ENCODE results near the gene RORB. TPM values are rescaled to one million over a fixed set of nuclear protein-coding genes. Genes with fewer than 3 reads are reported as not detected.

The RORB gene
- polyA plus RNA-seq, 1 experiment, result not detected

DNA sequence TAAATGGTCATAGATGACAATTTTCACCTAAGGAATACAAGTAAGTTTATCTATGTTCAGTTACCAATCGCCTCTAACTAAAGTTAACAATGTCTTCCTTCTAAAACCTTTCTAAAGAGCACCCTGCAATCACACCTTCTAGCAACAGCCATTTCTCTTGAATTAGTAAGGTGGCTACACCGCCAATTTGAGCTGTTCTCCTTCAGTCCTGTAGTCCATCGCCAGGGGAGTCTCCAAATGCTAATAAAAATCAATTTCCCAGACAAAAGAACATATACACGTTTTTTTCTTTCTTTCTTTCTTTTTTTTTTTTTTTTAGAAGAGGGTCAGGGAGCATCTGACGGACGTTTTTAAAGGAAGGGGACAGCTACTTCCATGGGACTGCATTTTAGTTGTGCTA is 729 bp upstream of the RORB start:
- ChIA-PET POLR2A (no interaction called here), CTCF (no interaction called here)
- peaks cover 27% of the 10 kb centered on the region for H3K27me3 ChIP-seq (ENCODE audit: control insufficient read depth, insufficient read depth, low read length)
- H3K4me3 ChIP-seq (ENCODE audit: low read depth, low read length), result no peak overlapping the region
- TF ChIP-seq CTCF (IDR thresholded peaks at IDR 0.05; ENCODE audit: insufficient read depth, low read depth, low read length), result no peak
- no peak for DNase-seq (ENCODE audit: low read depth)
- no peaks in the 10 kb centered on the region for H3K36me3 ChIP-seq (ENCODE audit: control insufficient read depth, insufficient read depth, low read length)

GRCh38 chr9:74497748-74498620 is 849 bp downstream of the RORB start:
- Histone ChIP-seq H3K36me3 (ENCODE audit: control insufficient read depth, insufficient read depth, low read length) (no peaks in the 10 kb centered on the region), H3K27me3 (ENCODE audit: control insufficient read depth, insufficient read depth, low read length) (peaks cover 27% of the 10 kb centered on the region), H3K4me3 (ENCODE audit: low read depth, low read length) (peak overlapping the region; percentile 41)
- ChIA-PET CTCF (no interaction called here), POLR2A (no interaction called here)
- no peak for TF ChIP-seq CTCF (IDR thresholded peaks at IDR 0.05; ENCODE audit: insufficient read depth, low read depth, low read length)
- no peak for DNase-seq (ENCODE audit: low read depth)

GRCh38 chr9:74498621-74499095 is 1.5 kb downstream of the RORB start:
- no peak for DNase-seq (ENCODE audit: low read depth)
- POLR2A ChIA-PET, result no interaction called here
- peak overlapping the region; percentile 41; the same call in 1 of the 2 replicates for H3K4me3 ChIP-seq (ENCODE audit: low read depth, low read length)
- H3K27me3 ChIP-seq (ENCODE audit: control insufficient read depth, insufficient read depth, low read length), result peaks cover 27% of the 10 kb centered on the region
- no peak for TF ChIP-seq CTCF (IDR thresholded peaks at IDR 0.05; ENCODE audit: insufficient read depth, low read depth, low read length)
- CTCF ChIA-PET, result no interaction called here
- no peaks in the 10 kb centered on the region for H3K36me3 ChIP-seq (ENCODE audit: control insufficient read depth, insufficient read depth, low read length)

DNA sequence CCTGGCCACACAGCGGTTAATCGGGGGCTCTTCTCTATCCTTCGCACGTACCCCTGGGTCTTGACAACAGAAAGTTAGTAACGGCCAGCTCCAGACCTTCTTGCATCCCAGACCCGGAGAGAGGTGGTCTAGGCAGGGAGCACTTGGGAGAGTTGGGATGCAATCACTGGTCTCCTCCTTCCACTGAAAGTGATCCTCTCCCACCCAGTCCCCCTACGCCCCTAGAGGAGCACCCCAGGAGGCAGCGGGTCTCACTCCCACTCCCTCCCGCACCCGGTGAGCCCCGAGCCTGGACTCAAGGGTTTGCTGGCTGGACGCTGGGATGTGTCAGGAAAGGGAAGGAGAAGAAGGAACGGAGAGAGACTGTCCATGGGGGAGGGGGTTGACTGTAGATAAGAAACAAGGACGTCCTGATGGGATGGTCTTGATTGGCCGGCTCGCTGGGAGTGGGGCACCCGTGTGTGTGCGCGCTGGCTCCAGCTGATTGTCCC is 2.0 kb downstream of the RORB start:
- TF ChIP-seq CTCF (IDR thresholded peaks at IDR 0.05; ENCODE audit: insufficient read depth, low read depth, low read length), result no peak
- CTCF ChIA-PET, result interaction anchor here (0.8 kb wide), 1 partner anchor 11 kb away, joined by 4 read pairs; no protein-coding TSS in a partner anchor
- POLR2A ChIA-PET, result no interaction called here
- Histone ChIP-seq H3K27me3 (ENCODE audit: control insufficient read depth, insufficient read depth, low read length) (peaks cover 27% of the 10 kb centered on the region), H3K4me3 (ENCODE audit: low read depth, low read length) (no peak overlapping the region), H3K36me3 (ENCODE audit: control insufficient read depth, insufficient read depth, low read length) (no peaks in the 10 kb centered on the region)
- no peak for DNase-seq (ENCODE audit: low read depth)

DNA sequence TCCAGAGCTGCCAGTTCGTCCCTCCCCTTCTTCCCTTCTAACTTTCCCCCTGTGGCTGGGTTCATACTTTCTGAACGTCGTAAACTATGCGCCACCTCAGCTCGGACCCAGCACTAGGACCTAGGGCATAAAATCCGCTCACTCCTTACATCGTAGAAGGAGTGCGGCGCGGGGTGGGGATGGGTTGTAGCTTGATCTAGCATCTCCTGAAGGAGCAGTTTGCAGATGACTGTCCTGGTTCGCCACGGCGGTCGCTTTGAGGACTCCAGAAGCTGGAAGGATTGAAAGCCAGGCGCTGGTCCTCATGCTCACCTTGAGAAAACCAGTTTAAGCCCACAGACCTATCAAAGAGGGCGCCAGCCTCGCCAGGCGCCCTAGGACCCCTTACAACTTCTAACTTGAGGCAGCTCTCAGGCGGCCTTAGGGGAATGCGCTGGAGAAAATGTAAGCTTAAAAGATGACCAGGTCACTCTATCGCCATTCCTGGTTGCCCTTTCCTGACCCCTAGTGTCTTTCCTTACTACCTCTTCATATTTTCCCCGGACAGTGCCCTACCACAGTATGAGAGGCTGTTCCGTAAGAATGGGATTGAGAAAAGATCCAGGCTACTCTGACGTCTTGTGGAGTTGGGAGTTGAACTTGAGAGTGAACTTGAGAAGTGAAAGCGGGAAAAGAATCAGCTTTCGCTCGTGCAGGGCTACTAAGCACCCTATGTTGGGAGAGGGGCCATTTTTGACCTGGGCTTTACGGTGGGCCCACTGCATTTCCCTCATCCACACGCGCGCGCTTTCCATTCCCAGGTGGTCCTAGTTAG is 2.8 kb downstream of the RORB start:
- TF ChIP-seq CTCF (IDR thresholded peaks at IDR 0.05; ENCODE audit: insufficient read depth, low read depth, low read length), result no peak
- no peak for DNase-seq (ENCODE audit: low read depth)
- Histone ChIP-seq H3K4me3 (ENCODE audit: low read depth, low read length) (no peak overlapping the region), H3K27me3 (ENCODE audit: control insufficient read depth, insufficient read depth, low read length) (peaks cover 27% of the 10 kb centered on the region), H3K36me3 (ENCODE audit: control insufficient read depth, insufficient read depth, low read length) (no peaks in the 10 kb centered on the region)
- ChIA-PET CTCF (interaction anchor here (0.8 kb wide), 1 partner anchor 10 kb away, joined by 4 read pairs; no protein-coding TSS in a partner anchor), POLR2A (no interaction called here)

Data from BJ (cell line).